ENCODE data around the gene UBA1.
A peak's percentile ranks its signal among the peaks of the same experiment; 100 is the strongest.

UBA1 gene

DNA sequence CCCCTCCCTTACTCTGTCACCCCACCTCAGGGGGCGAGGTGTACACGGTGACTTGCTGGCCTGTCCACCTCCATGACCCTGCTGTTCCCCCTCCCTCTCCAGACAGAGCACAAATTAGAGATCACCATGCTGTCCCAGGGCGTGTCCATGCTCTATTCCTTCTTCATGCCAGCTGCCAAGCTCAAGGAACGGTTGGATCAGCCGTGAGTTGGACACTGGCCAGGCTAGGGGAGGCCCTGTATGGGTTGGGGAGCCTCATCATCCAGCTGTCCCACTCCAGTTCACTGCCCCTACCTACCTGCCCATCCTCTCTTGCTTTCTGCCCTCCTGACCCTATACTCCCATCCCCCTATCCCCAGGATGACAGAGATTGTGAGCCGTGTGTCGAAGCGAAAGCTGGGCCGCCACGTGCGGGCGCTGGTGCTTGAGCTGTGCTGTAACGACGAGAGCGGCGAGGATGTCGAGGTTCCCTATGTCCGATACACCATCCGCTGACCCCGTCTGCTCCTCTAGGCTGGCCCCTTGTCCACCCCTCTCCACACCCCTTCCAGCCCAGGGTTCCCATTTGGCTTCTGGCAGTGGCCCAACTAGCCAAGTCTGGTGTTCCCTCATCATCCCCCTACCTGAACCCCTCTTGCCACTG is 20.9 kb downstream of the UBA1 start:
- DNase-seq: no peak

DNA sequence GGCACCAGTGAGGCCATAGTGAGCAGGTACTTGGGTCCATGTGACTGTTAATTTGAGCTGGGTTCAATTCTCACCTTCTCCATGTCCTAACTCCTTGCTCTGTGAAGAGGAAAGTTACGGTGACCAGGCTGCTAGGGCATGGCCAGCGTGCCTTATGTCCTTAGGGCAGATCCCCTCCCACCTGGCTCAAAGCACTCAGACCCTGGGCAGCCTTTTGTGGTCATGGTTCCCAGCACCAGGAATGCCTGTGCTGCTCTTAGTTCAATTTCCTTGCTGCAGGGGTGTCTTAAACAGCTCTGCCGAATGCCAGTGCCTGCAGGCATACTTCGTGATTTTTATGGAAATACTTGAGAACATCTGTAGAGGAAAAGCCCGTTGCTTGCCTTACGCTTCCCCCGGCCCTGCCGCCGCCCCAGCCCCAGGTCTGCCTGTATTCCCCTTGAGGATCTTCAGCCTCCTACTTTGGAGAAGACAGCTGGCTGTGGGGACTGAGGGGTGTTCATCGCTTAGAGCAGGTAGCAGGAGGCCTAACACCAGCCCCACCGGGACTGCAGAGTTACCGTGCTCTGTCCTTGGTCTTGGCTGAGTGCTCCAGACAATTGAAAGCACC is 21.8 kb downstream of the UBA1 start:
- DNase-seq: no peak

DNA sequence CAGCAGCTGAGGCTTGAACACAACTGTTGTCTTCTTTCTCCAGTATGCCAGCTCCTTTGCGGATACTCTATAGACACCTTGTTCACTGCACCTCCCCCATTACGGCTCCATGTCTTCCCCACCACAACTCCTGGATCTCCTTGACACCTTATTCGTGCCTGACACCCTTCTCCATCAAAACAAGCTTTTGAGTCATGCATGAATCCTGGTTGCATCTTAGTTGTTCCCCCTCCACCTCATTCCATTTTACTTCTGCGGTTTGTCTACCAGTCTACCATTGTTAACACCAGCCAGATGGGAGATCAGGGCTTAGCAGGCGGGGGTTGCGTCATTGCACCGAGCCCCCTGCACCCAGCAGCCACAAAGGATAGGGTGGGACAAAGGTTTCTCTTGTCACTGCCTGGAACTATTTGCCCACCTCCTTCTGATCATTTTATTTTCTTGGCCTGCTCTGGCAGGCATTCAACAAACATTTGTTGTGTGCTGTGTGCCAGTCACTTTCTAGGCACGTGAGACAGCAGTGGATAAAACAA is 22.8 kb downstream of the UBA1 start:
- no peak for DNase-seq

DNA sequence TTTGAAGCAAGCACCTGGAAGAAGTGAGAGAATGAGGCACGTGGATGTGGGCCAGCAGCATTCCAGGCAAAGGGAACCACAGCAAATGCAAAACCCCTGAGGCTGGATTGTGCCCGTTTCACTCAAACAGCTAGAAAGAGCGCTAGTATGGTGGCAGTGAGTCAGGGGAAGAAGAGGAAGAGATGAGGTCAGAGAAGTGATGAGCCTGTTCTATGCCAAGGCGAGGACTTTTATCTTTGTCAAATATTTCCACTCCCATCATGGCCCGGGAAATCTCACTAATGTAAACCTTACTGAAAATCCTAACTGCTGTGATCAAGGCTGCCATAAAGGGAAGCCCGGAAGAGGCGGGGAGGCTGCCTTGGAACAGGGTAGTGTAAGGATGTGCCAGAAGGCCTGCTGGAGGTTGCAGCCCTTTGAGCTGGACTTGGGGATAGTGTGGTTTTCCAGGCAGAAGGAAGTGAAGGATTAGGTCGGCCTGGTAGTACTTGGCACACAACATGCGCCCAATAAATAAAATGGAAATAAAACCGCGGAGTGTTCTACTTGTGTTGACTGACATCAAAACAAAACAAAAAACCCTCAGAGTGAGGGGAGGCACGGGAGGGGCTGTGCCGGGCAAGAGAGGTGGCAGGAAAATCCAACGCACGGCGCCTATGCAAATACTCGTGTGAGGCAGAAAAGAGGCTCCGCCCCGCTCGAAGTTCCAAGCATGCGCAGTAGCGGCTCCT is 23.7 kb downstream of the UBA1 start:
- DNase-seq: peak; percentile 36

DNA sequence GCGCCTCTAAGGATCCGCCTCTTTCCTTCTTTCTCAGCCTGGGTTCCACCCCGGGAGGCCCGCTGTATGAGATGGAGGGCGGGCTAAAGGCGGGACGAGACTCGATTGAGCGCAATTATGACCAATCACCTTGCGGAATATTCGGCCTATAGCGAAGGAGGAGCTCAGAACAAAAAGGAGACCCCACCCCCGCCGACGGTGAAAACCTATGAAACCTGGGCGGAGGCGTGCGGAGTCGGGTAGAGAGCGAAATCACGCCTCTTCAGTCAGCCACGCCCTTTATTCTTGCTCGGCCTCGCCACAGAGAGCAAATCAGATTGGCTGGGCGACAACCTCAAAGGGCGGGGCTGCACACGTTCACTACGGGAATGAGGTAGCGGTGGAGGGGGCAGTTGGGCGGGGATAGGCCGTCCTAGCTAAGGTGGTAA is 24.2 kb downstream of the UBA1 start:
- DNase-seq: peak; percentile 98

DNA sequence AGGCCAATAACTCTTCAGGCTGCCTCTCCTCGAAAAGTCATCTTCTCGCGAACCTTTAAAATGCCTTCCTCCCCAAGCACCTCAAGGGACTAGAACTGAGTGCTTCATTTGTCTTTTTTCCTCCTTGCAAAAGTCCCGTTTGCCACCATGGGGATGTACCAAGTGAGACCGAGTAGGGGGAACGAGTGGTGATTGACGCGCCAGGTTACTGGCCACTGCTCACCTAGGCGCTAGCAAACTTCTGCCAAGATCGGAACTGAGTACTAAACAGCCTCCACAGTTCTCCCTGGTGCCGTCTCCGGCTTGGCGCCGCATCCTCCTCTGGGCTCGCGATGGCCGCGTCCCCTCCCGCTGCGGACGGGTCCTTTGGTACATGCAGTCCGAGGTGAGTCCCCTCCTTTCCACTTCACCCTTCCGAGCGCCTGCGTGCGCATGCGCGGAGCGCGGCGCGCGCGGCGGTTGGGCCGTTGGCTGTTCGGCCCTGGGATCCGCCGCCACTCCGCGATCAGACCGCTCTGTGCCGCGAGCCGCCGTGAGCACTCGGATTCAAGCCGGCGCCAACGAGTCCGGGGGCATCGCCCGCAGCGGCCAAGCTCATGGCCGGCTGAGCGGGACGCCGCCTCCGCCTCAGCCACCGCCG is 24.8 kb downstream of the UBA1 start, which contains the start of gene CDK16:
Gene CDK16 (plus strand): TSS at position 402 of the 640 bp plus-strand sequence. CDS start 4,877 bp downstream, outside the sequence.
- DNase-seq: peak; percentile 82

DNA sequence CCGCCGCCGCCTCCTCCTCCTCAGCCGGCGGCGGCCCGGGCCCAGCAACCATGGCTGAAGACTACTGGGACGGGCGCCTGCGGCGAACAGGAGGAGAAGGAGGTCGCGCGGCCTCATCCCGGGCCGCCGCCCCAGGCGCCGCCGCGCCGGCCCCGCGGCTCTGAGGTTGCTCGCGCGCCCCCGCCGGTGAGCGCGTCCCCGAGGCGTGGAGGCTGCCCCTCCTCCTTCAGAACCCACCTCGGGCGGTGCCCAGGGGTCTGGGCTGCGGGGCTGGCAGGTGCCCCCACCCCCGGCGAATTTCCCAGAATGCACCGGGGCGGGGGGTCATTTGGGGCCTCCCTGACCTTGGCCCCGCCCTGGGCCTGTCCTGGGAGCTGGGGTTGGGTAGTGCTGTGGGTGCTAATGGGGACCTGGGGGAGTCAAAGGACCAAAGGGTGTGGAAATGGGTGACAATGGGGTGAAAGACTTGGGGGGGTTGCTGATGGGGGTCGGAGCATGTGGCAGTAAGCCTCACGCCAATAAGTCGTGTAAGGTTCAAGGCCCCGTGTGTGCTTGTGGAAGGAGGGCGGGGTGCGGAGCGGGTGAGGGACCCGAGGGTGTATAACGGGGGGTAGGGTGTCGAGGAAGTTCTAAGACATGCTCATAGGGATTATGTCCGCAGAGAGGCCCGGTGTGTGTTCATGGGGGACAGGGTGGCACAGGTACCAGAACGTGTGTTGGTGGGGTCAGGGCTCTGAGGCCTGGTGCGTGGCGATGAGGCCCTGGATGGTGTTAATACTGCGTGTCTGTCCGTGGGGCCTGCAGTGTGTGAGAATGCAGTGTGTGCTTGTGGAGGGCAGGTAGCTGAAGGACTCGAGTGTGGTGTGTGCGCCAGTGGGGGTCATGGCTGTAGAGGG is 25.5 kb downstream of the UBA1 start:
- peak; percentile 63 for DNase-seq

DNA sequence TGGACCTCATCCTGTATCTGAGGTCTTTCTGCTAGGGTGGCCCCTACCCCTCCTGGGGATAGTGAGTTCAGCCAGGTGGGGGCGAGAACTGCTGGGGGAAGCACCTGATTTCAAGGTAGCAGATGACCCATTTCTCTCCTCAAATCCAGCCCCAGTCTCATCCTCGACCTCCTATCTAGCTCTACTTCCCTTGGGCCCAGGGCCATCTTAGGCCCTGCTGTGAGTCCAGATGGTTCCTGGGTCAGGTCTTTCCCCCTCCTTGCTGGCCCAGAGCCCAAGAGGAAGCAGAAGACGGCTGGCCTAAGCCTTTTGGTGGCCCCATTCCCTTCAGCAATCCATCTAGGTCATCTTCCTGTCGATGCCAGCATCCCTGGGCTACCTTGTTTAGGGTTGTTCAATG is 28.1 kb downstream of the UBA1 start:
- no peak for DNase-seq

DNA sequence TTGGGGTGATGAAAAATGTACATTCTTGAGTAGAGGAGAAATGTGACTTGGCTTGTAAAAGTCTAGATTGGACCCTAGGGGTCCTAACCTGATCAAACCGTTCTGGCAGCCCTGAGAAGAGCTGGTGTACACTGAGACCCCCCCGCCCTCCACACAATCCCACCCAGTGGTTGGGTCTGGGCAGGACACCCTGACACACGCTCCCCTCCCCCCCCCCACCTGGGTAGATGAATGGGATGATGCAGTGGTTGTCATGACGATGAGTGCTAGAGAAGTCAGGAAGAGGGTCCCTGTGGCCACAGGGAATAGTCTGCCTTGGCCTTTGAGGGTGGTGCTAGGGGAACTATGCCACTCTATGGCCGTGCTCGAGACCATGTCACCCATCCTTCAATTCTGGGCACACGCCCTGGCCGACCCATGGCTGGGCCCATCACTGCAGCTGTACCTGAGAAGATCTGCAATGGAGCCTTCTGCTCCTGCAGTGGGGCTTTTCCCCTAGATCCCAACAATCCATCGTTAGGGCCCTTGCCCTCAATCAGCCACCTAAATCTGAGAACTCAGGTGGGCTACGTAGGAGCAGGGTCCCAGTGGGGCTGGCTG is 29.2 kb downstream of the UBA1 start:
- no peak for DNase-seq

DNA sequence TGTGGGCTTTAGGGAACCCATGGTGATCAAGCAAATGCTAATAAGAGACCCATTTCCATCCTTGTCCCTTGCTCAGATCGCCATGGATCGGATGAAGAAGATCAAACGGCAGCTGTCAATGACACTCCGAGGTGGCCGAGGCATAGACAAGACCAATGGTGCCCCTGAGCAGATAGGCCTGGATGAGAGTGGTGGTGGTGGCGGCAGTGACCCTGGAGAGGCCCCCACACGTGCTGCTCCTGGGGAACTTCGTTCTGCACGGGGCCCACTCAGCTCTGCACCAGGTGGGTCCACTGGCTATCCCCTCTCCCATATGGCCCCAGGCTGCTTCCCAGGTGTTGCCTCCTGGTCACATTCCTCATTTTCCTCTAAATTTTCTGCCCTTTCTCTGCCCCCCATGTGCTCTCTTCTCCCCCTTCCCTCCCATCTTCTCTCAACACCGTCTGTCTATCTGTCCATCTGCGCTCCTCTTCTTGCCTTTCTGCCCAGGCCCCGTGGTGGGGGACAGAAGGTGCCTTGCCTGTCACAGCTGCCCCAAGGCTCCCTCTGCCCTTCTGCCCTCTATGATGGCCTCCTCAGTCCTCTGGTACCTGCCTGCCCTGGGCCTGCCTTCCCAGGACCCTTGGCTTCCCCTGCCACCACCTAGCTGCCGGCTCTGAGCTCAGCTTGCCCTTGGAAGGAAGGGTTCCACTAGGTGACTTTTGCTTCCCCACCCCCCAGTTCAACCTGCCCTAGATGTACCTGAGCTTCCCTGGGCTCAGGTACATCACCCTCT is 30.0 kb downstream of the UBA1 start:
- DNase-seq: no peak

DNA sequence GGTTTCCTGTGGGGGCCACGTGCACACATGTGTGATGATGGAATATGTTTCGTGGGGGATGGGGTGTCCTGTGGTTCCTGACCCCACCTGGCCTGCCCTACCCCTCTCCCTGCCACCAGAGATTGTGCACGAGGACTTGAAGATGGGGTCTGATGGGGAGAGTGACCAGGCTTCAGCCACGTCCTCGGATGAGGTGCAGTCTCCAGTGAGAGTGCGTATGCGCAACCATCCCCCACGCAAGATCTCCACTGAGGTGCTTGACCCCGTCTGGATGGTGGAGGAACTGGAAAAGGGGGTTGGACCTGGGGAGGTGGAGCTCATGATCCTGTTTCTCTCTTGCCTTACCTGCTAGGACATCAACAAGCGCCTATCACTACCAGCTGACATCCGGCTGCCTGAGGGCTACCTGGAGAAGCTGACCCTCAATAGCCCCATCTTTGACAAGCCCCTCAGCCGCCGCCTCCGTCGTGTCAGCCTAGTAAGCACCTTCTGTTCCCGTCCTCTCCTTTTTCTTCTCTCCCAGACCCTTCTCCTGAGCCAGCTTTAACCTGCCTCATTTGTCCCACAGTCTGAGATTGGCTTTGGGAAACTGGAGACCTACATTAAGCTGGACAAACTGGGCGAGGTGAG is 30.8 kb downstream of the UBA1 start:
- no peak for DNase-seq

DNA sequence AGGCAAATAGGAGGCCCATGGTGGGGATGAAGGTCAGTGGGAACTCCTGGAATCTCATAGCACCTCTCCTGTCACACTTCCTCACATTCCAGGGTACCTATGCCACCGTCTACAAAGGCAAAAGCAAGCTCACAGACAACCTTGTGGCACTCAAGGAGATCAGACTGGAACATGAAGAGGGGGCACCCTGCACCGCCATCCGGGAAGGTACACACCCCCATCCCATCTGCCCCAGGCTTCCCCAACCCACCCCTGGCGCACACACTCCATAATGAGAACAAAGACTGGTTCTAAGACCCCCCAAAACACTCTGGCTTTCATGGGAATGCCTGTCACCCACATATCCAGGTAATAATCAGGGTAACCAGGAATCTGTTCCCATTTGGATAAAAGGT is 31.3 kb downstream of the UBA1 start:
- no peak for DNase-seq

DNA sequence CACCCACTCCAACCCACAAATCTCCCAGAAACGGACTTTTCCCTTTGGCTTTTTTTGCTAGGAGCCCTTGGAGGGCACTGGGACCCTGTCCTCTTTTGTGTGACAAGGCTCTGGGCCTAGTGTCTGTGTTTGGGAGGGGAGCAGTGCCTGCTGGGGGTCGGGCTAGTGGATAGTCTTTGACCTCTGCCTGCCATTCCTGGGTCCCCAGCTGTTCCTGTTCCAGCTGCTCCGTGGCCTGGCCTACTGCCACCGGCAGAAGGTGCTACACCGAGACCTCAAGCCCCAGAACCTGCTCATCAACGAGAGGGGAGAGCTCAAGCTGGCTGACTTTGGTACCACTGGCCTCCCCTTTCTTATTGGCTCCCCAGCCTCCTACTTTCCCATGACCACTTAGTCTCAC is 32.4 kb downstream of the UBA1 start:
- DNase-seq: no peak

DNA sequence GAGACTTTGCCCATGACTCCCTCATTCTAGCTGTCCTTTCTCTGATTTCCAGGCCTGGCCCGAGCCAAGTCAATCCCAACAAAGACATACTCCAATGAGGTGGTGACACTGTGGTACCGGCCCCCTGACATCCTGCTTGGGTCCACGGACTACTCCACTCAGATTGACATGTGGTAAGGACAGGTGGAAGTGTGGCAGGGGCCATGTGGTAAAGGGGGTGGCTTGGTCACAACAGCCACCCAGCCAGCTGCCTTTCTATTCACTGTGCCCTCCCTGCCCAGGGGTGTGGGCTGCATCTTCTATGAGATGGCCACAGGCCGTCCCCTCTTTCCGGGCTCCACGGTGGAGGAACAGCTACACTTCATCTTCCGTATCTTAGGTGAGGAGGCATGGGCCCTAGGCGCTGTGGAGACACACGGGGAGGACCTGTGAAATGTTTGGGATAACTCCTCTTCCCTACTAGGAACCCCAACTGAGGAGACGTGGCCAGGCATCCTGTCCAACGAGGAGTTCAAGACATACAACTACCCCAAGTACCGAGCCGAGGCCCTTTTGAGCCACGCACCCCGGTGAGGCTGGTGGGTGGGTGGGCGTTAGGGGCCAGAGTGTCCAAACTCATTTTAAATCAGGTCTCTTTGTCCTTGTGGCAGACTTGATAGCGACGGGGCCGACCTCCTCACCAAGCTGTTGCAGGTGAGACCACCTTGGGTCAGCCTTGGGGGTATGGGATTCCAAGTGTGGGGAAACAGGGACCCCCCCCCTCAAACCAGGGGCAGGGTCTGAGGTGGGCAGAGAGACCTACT is 33.1 kb downstream of the UBA1 start:
- no peak for DNase-seq

DNA sequence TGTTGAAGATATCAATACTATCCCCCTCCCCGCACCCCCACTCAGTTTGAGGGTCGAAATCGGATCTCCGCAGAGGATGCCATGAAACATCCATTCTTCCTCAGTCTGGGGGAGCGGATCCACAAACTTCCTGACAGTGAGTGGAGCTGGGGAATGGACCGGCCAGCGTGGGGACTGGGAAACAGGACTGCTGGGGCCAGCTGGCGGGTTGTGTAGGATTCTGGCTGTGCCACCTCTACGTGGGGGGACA is 33.6 kb downstream of the UBA1 start:
- DNase-seq: no peak

DNA sequence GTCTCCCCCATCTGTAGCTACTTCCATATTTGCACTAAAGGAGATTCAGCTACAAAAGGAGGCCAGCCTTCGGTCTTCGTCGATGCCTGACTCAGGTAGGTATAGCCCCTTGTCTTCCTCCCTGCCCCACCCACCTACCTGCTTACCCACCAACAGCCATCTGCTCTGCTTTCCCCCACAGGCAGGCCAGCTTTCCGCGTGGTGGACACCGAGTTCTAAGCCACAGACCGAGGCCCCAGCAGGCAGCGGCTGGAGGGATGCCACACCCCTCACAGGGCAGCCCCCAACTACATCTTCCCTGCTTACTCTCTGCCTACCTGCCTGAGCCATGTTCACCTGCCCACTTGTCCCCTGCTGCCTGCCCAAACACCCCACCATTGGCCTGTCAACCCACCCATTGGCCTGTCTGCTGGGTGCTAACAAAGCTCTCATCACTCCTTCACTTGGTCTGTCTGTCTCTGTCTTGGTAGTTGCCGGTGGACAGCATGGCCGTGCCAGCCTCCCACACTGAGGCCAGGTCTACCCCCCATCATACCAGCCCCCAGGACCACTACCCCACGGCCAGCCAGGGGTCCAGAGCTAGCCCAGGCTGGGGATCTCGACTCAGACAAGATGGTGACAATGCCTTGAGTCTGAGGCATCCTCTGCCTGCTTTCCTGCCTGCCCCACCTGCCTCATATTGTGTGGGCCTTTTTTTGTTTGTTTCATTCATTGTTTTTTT is 35.1 kb downstream of the UBA1 start:
- no peak for DNase-seq

DNA sequence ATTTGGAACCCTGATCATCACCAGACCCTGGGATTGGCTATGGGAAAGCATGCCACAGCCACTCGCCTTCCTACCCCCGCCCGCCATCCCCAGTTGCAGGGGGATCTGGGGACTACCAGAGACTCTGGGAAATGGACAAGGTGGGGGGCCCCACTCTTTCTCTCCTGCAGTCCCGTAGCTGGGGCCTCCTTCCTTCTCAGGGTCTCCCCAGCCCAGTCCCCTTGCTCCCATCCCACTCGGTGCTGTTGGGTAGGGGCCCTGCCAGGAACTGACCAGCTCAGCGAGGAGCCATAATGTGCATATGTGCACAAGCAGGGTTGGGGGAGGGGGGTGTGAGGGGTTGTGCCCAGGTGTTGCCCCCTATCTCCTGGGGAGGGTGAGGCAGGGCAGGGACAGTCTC is 35.8 kb downstream of the UBA1 start:
- no peak for DNase-seq

DNA sequence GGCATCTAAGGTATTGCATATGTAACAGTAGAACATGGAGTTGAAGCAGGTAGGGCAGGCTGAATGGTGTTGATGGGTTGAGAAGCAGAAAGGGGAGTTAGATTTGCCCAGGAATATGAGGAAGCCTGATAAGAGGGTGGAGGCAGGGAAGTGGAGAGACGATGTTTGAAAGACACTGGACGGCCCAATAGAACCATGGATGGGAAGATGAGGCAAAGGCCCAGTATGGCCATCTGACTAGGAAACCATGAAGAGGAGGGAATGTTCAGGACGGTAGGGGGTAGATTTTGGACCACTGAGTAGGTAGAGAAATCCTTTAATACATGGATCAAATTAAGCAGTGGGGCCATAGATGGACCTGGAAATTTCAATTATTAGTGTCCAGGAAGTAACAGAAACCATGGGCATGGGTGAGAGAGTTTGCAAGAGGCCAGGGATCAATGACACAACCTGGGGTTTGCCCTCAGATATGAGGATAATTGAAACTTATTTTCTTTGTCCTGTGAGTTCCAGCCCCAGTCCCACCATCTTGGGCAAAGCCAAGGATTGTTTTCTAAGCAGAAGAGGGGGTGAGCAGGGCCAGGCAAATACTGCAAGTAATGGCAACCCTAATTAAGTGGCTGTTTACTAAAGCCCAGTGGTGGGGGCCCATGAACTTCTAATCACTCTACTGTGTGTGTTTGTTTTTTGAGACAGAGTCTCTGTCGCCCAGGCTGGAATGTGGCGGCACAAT is 36.7 kb downstream of the UBA1 start:
- no peak for DNase-seq

DNA sequence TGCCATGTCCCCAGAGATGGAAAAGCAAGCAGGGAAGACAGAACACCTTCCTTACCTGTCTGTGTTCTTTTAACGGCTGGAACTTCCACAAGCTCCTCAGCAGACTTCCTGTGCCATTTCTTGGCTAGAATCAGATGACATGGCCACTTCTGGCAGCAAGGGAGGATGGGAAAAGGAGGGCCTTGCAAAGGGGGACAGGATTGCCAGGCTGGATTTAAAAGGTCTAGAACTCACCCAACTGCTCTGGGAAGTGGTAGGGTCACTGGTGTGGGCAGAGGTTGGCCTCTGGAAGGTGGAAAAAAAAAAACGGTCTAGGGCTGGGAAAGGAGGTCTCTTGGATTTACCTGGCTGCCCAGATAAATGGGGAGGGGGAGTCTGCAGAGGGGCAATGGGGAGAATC is 37.5 kb downstream of the UBA1 start:
- DNase-seq: no peak
